ENCODE data around the gene PFN4.

GRCh38 chr2:24122366-24123194 is 554 bp downstream of the PFN4 start:
- no peak for TF ChIP-seq POLR2A (IDR thresholded peaks at IDR 0.05)
- TF ChIP-seq CTCF (IDR thresholded peaks at IDR 0.05) = no peak

All from esophagus squamous epithelium (tissue), 4 donors.